Small intestine (tissue), 7 donors: ENCODE data around the gene AUH. TPM values are rescaled to one million over a fixed set of nuclear protein-coding genes. Genes with fewer than 3 reads are reported as not detected.

ENCODE experiments used
- DNase-seq, 2 donors: peaks; one replicate each; pipeline versions ENCODE4 v3.0.0 to v3.0.0-alpha.2; 2013
- FAIRE-seq: peaks from 2 replicates; lab custom pipeline; 2012; peaks lifted over from hg19 to GRCh38; lab: Jason Lieb, UNC
- H3K27ac ChIP-seq, 3 donors: one replicate each; pipeline ENCODE4 v1.5.1; 2013; ENCODE audit warnings: low read length in 2 of 3, mild to moderate bottlenecking in 2 of 3, control low read depth in 1 of 3, inconsistent platforms in 1 of 3, low read depth in 1 of 3, moderate library complexity in 1 of 3
- H3K27me3 ChIP-seq, 3 donors: one replicate each; pipeline ENCODE4 v1.6.1; 2013; ENCODE audit warnings: low read length in 3 of 3, inconsistent platforms in 1 of 3; ENCODE audit not compliant: control insufficient read depth in 3 of 3, insufficient read depth in 3 of 3
- H3K36me3 ChIP-seq, 3 donors: one replicate each; pipeline ENCODE4 v1.6.1; 2013; ENCODE audit warnings: low read length in 3 of 3, inconsistent platforms in 1 of 3, low read depth in 1 of 3, mild to moderate bottlenecking in 1 of 3, moderate library complexity in 1 of 3; ENCODE audit not compliant: control insufficient read depth in 3 of 3, insufficient read depth in 2 of 3
- H3K4me1 ChIP-seq, 3 donors: one replicate each; pipeline ENCODE4 v1.6.1; 2013; ENCODE audit warnings: low read length in 2 of 3, inconsistent platforms in 1 of 3, low read depth in 1 of 3, mild to moderate bottlenecking in 1 of 3, moderate library complexity in 1 of 3; ENCODE audit not compliant: control insufficient read depth in 3 of 3, insufficient read depth in 2 of 3
- H3K4me3 ChIP-seq, 3 donors: one replicate each; pipeline ENCODE4 v1.5.1; 2013; ENCODE audit warnings: low read length in 3 of 3, control low read depth in 1 of 3, inconsistent platforms in 1 of 3, low read depth in 1 of 3, mild to moderate bottlenecking in 1 of 3, moderate library complexity in 1 of 3
- H3K9me3 ChIP-seq, 2 donors: one replicate each; pipeline ENCODE4 v1.6.1; 2013; ENCODE audit warnings: low read depth in 1 of 2, low read length in 1 of 2; ENCODE audit not compliant: control insufficient read depth in 2 of 2, insufficient read depth in 1 of 2
- WGBS, 3 donors: extraction: QIAGEN DNeasy Blood & Tissue Kit; methylation state at CpG; one replicate each; pipeline ENCODE4 v1.1.7; 2013; 5-methylcytosine and 5-hydroxymethylcytosine counted together
- polyA plus RNA-seq, 4 donors: library from polyadenylated mRNA; stranded (reverse) in 3 of 4; unstranded in 1 of 4; fragments of 200-250 nt in 3 of 4; fragments of 120-200 nt in 1 of 4; gene quantifications; one replicate each; pipeline versions ENCODE4 v1.2.1 to v1.2.3, GENCODE V29; 2013
- donor health status: healthy with polysubstance abuse.
- donor health status: control.
- donor health status: control.
- donor health status: Bipolar disorder and iron deficiency.
- donor health status: healthy.

AUH gene
- polyA plus RNA-seq, 4 donors = 16.9 to 51.4 (median 27.2) TPM

GRCh38 chr9:91222457-91222856 is 139.3 kb downstream of the AUH start:
- H3K27ac ChIP-seq = no peak overlapping the region
- peaks cover 0 to 8% (median 4%) of the 10 kb centered on the region in 3 donors for H3K36me3 ChIP-seq
- no peak for FAIRE-seq
- H3K4me1 ChIP-seq = no peaks in the 10 kb centered on the region
- WGBS, 3 donors = 91 to 95% (median 94%) methylated on average over 6 of the region's 6 CpGs
- H3K4me3 ChIP-seq = no peak overlapping the region
- no peaks in the 10 kb centered on the region for H3K27me3 ChIP-seq
- no peaks in the 10 kb centered on the region for H3K9me3 ChIP-seq
- no peak for DNase-seq

GRCh38 chr9:91221332-91221731 is 140.4 kb downstream of the AUH start:
- no peak overlapping the region for H3K4me3 ChIP-seq
- WGBS, 3 donors = 82 to 94% (median 88%) methylated on average over 6 of the region's 6 CpGs
- H3K36me3 ChIP-seq = peaks cover 0 to 8% (median 4%) of the 10 kb centered on the region in 3 donors
- DNase-seq = no peak
- H3K27me3 ChIP-seq = no peaks in the 10 kb centered on the region
- no peak overlapping the region for H3K27ac ChIP-seq
- no peaks in the 10 kb centered on the region for H3K9me3 ChIP-seq
- no peak for FAIRE-seq
- no peaks in the 10 kb centered on the region for H3K4me1 ChIP-seq

DNA sequence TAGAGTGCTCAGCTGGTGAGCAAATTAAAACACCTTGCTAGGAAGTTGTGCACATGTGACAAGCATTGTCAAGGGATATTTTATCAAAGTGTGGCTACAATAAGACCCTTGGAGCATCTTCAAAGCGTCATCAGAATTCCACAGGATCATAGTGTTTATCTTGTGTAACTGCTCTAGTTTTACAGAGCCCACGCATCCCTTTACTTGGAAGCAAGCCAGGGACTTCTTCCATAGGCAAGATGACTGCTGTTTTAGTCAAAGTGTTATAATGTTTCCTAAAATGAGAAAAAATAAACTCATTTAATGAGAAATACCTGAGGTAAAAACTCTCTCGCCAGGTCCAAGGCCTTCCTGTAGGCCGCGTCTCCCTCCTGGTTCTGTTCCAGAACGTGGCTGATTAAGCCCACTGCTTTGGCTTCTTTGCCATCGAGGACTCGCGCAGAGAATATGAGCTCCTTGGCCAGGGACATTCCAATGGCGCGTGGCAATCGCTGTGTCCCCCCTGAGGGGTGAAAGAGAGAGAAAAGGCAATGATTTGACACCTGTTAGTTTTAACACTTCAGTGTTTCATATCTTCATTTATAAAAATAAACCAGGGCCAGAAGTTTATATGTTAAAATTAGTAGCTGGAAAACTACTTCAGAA is 141.1 kb downstream of the AUH start:
- no peak overlapping the region for H3K4me3 ChIP-seq
- H3K4me1 ChIP-seq = no peaks in the 10 kb centered on the region
- no peaks in the 10 kb centered on the region for H3K27me3 ChIP-seq
- WGBS, 3 donors = 90 to 96% (median 95%) methylated on average over 12 of the region's 12 CpGs
- no peak for FAIRE-seq
- no peaks in the 10 kb centered on the region for H3K9me3 ChIP-seq
- H3K27ac ChIP-seq = no peak overlapping the region
- no peak for DNase-seq
- H3K36me3 ChIP-seq = peaks cover 0 to 8% (median 4%) of the 10 kb centered on the region in 3 donors

DNA sequence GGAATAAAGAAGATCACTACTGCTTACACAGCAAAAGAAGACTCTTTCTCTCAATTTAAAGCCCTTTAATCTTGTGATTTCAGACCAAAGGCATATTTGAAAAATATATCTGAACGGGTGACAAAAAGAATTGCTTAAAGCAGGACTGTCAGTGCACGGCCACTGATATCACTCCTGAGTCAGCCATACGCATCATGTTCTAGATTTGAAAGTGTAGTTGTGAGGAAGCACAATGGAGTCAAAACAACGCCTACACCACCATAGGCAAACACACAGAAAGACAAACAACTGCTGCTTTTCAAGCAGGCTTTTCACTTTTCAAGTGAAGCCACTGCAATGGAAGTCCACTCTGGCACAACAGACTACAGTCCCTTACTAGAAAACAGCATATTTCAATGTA is 141.7 kb downstream of the AUH start:
- DNase-seq (no peak), FAIRE-seq (no peak)
- Histone ChIP-seq H3K36me3 (peaks cover 0 to 8% (median 4%) of the 10 kb centered on the region in 3 donors), H3K9me3 (no peaks in the 10 kb centered on the region), H3K27me3 (no peaks in the 10 kb centered on the region), H3K4me1 (no peaks in the 10 kb centered on the region), H3K27ac (no peak overlapping the region), H3K4me3 (no peak overlapping the region)
- WGBS, 3 donors = 86 to 91% (median 90%) methylated on average over 4 of the region's 4 CpGs

GRCh38 chr9:91219557-91219956 is 142.2 kb downstream of the AUH start:
- Histone ChIP-seq H3K27me3 (no peaks in the 10 kb centered on the region), H3K36me3 (peaks cover 0 to 8% (median 4%) of the 10 kb centered on the region in 3 donors), H3K9me3 (no peaks in the 10 kb centered on the region), H3K4me3 (no peak overlapping the region), H3K4me1 (no peaks in the 10 kb centered on the region), H3K27ac (no peak overlapping the region)
- no peak for DNase-seq
- 50 to 86% (median 61%) methylated on average over 1 of the region's 1 CpG for WGBS, 3 donors
- no peak for FAIRE-seq

- Histone ChIP-seq H3K4me3 (no peak overlapping the region), H3K27me3 (no peaks in the 10 kb centered on the region), H3K4me1 (peaks cover 0 to 12% (median 4%) of the 10 kb centered on the region in 3 donors), H3K27ac (no peak overlapping the region), H3K9me3 (no peaks in the 10 kb centered on the region), H3K36me3 (peaks cover 0 to 8% (median 4%) of the 10 kb centered on the region in 3 donors)
- FAIRE-seq (no peak), DNase-seq (no peak)
- 97 to 100% (median 100%) methylated on average over 1 of the region's 1 CpG for WGBS, 3 donors
Measured at GRCh38 chr9:91217388-91217787, 144.3 kb downstream of the AUH start.

- no peak for DNase-seq
- Histone ChIP-seq H3K27me3 (no peaks in the 10 kb centered on the region), H3K4me3 (no peak overlapping the region), H3K9me3 (no peaks in the 10 kb centered on the region), H3K36me3 (peaks cover 0 to 4% (median 2%) of the 10 kb centered on the region in 3 donors), H3K4me1 (peaks cover 0 to 28% (median 8%) of the 10 kb centered on the region in 3 donors), H3K27ac (no peak overlapping the region)
- FAIRE-seq = no peak
- 52 to 61% (median 56%) methylated on average over 3 of the region's 3 CpGs for WGBS, 3 donors
Measured at GRCh38 chr9:91214867-91215266, 146.9 kb downstream of the AUH start.

DNA sequence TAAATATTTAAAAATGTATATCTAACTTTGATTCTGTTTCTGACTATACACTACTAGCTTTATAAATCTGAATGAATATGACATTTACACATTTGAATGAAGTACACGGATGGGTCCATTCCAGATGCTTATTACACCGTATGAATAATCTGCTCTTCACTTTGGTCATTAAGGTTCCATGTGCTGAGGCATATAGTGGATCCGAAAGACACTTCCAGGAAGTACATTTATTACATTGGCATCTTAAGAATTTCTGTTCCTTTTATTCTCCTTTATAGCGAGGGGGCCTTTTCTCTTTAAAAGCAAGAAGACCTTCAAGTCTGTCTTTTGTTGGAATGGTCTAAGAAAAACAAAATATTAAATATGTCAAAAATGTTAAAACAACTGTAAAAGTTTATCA is 147.6 kb downstream of the AUH start:
- DNase-seq = no peak
- H3K4me1 ChIP-seq = peaks cover 0 to 28% (median 8%) of the 10 kb centered on the region in 3 donors
- H3K27ac ChIP-seq = no peak overlapping the region
- no peak overlapping the region for H3K4me3 ChIP-seq
- no peaks in the 10 kb centered on the region for H3K27me3 ChIP-seq
- no peak for FAIRE-seq
- WGBS, 3 donors = 93 to 97% (median 93%) methylated on average over 4 of the region's 4 CpGs
- no peaks in the 10 kb centered on the region for H3K9me3 ChIP-seq
- peaks cover 0 to 3% (median 2%) of the 10 kb centered on the region in 3 donors for H3K36me3 ChIP-seq
